Right hindlimb (tissue), 1 donor: Measurements from ENCODE around the gene CSRP2.

Experiments
- DNase-seq: peaks from one replicate; pipeline ENCODE4 v3.0.0-alpha.2; 2018

Gene CSRP2

DNA sequence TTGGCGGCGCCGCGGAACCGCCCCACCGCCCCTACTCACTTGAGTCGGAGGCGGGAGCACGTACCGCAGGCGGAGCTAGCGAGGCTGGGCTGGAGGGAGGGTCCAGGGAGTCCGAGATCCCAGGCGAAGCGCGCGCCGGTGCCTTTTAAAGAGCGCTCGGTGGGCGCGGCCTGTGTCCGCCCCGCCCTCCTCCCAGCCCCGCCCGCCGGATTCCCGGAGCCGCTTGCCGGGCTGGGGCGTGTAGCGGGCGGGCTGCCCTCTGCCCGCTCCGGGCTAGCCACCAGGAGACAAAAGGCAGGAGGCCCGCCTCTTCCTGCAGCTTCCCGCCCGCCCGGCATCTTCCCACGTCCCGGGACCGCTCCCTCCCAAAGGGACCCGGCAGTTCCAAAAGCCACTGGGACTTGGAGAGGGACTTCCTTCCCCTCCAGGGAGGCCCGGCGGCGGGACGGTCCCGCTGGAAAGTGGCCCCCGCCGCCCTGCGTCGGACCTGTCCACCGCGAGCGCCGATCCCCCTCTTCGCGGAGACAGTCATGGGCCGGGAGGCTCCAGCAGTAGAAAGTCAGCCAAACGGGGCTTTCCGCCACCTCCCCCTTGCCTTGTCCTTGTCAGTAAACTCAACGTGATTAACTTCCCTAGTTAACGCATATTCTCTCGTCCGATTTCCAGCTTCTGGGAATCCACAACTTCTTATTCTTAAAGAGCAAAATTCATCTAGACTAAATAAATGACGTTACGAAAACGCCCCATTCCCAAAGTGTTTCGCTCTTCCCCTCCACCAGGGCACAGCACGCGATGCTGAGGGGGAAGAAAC is at the start of gene CSRP2:
TSS of gene CSRP2 (minus strand) at position 121 of the 811 bp plus-strand sequence. CDS start 12,759 bp downstream, outside the sequence.
- DNase-seq = peak; percentile 95

GRCh38 chr12:76927170-76927784 is 48.5 kb upstream of the CSRP2 start:
- peak; percentile 22 for DNase-seq

- DNase-seq = no peak
Measured at GRCh38 chr12:76925135-76925534, 46.3 kb upstream of the CSRP2 start.

DNA sequence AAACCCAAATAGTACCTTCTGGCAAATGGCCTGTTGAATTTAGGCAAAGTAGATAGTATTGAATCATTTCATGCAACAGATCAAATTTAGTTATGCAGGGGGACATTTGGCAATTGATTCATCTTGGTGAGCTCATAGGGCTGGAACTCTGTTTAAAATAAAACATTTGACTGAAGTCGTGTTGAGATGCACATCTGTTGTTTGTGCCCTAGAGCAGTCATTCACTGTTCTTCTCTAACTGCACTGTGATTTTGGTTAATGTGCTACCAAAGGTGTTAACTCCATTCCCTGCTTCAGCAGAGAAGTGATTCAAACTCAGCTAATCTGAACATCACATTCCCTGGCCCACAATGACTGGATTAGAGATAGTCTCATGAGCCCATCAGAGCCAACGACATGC is 44.0 kb upstream of the CSRP2 start:
- DNase-seq = no peak

DNA sequence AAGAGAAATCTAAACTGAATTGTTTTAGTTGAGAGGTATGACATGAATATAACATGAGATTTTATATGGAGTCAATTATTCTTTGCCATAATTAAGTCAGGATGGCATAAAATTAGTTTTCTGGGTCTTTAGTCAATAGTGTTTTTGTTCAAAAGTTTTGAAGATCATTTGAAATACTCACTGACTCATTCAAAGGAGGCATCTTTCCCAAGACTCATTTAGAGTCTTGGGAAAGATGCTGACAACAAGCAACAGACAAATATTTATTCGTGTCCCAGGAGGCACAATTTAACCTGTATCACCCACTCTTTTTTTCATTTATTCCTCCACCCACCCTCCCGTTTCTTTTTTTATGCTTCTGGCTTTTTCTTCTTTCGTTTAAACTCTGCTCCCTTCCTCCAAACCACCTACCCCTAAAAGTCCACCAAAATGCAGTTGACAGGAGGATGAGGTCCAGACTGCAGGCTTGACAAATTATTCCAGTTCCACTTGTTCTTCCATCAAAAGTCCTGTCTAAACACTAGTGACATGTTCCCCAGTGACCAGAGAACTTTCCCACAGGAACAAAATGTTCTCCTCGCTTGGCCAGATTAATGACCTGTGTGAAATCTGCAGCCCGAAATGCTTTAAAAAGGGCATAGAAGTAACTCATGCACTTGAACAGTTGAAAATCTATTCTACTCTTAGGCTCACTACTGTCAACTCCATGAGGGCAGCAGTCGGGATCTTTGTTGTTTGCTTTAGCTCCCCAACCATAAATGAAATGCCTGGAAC is 43.3 kb upstream of the CSRP2 start:
- no peak for DNase-seq

GRCh38 chr12:76921100-76921471 is 42.3 kb upstream of the CSRP2 start:
- DNase-seq = no peak

- no peak for DNase-seq
Measured at GRCh38 chr12:76920172-76921099, 41.6 kb upstream of the CSRP2 start.

DNA sequence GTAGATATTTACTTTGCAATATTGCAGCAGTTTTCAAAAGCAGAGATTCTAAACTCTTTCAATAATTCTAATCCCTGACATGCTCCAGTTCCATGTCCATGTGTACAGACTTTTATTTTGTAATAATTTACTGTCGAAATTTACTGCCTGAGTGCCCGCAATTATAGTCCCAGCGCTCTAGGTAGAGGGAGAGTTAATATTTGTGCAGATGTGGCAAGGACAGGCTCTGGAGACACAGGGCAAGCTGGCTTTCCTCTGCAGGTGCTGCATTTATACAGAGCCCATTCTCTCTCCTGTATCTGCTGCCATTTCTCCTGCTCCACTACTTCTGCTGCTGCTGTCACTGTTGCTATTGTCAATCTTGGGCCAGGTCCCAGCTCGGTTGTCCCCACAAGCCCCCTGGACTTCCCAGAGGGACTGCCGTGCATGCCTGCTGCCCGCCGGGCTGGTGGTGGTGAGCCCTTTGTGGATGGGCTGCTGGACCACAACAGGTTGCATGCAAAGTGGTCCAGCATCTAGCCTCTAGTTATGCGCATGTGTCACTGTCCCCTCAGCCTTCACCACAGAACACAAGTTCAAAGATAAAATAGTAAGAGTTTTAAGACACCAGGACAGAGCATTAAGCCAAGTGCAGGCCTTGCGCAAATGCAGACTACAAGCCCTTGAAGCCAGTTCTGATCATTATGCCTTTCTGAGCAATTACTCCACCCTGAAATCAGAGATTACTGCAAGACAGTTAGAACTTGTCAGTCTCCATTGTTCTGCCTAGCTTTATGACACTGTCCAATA is 40.8 kb upstream of the CSRP2 start:
- DNase-seq = no peak

DNA sequence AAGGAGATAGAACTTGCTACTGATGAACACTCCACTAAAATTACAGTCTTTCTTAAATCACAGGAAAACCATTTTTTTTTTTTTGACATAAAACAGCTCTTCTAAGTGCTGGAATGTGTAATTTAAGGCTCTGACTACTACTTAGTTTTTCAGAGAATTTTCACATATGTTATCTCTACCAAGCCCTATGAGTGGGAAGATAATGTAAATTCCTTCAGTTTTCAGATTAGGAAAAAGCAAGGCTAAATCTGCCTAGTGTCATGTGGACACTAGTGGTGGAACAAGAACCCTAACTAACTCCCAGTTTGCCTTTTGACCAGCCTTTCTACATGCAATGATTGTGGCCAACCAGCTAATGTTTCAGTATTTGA is 37.3 kb upstream of the CSRP2 start:
- no peak for DNase-seq

- no peak for DNase-seq
Measured at GRCh38 chr12:76915361-76916169, 36.7 kb upstream of the CSRP2 start.

- no peak for DNase-seq
Measured at GRCh38 chr12:76914102-76914859, 35.5 kb upstream of the CSRP2 start.

GRCh38 chr12:76909290-76909689 is 30.5 kb upstream of the CSRP2 start:
- no peak for DNase-seq

- DNase-seq = no peak
Measured at GRCh38 chr12:76908303-76909017, 29.6 kb upstream of the CSRP2 start.

DNA sequence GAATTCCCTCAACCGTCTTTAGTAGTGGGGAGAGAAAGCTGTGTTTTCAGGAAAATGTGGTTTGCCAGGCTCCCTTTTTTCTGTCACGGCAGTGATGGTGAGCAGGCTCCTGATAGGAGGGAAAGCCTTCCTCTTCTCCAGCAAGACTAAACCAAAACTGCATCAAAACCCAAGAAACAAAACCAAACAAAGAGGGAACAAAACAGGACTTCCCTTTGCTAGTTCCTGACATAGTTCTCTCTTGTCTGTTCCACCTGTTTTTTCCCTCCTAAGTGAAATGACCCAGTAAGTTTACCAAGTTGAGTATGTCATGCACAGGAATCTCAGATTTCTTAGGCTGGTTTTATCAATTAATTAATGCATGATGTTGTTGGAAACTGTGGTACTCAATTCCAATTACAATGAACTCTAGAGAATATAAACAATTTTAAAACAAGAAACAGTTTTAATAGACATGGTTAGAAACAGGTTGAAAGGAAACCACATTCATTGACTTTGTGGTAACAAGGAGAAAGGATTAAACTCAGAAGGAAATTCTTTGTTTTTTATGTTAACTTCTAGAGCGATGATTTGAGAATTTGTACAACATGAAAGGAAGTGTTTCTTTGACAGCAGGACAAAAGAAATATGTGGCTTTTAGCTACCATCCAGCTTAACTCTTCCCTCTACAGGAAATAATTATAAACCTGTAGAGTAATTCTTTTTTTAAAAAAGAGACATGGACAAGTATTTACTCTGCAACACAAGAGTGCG is 23.0 kb upstream of the CSRP2 start:
- DNase-seq = no peak

DNA sequence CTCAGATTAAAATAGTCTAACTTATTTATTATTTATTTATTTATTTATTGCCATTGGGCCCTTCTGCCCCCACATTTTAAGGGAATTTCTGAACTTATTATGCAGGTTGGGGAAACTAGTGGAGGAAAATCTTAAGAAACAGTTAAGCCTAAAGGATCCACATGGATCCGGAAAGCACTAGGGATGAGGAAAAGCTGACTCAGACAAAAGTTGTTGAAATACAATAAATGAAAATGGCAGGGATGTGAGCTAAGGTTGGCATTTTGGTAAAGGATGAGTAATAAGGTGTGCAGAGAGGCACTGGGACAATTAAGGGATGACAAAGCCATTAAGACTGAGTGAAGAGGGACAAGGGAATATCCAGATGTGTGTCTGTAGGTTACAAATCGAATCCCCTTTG is 20.7 kb upstream of the CSRP2 start:
- DNase-seq = no peak

DNA sequence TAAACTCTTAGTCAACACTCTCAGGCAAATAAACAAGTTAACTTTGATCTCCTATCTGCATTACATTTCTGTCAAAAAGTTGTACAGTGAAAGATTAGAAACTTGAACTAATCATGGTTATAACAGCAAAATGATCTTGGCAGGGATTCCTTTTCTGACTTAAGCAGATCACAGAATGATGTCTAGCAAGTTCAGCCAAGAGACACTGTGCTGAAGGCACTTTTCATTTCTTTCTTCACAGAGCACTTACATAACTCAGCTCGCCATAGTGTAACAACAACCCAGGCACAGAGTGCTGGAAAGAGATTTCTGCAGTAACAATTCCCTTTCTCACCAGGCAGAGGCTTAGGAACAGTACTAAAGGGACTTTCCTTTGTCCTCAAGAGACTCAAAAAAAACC is 19.6 kb upstream of the CSRP2 start:
- no peak for DNase-seq

DNA sequence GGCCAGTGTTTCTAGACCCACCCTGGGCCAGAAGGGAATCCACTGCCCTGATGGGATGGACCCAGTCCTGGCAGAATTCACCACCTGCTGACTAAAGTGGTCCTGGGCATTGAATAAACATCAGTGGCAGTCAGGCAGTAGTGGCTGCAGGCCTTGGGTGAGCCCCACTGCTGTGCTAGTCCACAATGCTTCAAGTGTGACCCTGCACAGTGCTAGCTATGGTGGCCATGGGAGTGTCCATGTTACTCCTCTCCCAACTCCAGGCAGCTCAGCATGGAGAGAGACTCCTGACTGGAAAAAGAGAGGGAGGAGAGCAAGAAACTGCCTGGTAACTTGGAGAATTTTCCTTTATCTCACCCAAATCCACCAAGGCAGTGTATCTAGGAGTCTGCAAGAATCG is 17.5 kb upstream of the CSRP2 start:
- DNase-seq = no peak

- DNase-seq = no peak
Measured at GRCh38 chr12:76895796-76896195, 17.0 kb upstream of the CSRP2 start.

DNA sequence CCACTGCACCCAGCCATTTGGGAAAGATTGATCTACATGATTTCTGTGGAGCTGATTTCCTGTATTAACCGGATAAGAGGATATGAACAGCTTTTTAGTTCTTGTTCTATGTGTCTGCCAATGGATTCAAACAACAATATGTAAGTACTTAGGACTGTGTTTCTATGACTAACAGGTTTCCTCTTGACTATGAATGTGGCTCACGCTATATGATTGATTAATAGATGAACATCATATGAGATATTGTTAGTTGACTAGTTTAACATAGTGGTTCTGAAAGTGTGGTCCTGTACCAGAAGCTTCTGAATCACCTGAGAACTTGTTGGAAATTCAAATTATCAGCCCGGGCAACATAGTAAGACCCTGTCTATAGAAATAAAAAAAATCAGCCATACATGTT is 12.8 kb upstream of the CSRP2 start:
- DNase-seq = no peak
